Measurements from ENCODE around the gene SLCO2A1.

DNA sequence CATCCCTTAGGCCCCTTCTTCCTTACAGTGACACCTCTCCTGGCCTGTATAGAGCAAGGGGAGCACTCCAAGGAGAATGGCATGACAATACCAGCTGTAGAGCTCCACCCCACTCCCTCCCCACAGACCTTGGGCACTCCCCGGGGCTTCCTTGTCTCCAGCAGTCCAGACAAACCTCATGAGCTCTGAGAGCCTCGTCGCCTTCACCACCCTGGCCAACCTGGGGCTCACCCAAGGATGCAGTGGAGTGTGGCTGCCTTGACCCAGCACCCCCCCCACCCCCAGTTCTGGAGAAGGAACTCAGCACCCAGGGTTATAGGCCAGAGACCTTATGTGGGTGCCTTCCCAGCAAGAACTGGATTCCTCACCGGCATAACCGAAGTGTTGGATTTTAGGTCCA lies 7.4 kb upstream of the SLCO2A1 start:
- TF ChIP-seq SUZ12 (IDR thresholded peaks at IDR 0.05; ENCODE audit: extremely low read depth, insufficient read depth, insufficient read length) (no peak), ZNF274 (IDR thresholded peaks at IDR 0.05; ENCODE audit: low read depth, low read length) (no peak)

Measured in NT2/D1 (cell line).